Activated CD8-positive, alpha-beta T cell treated with anti-CD3 and anti-CD28 coated beads for 36 hours (primary cell): ENCODE data around the gene TIPRL. TPM values are rescaled to one million over a fixed set of nuclear protein-coding genes. Genes with fewer than 3 reads are reported as not detected.

Experiments
- ATAC-seq: fragments of 200-7000 bp; cut with Tn5 transposase; one replicate; pipeline ENCODE4 v1.10.0; 2021; ENCODE audit warnings: mild to moderate bottlenecking, moderate library complexity
- CTCF ChIA-PET: fragments of 350-600 bp; sonication (Branson Sonifier 250); formaldehyde crosslinking; loops from one replicate; lab custom pipeline; 2021; ENCODE audit warnings: antibody characterized with exemption; lab: Charles Lee
- POLR2A ChIA-PET: fragments of 350-600 bp; sonication (Branson Sonifier 250); formaldehyde crosslinking; loops from one replicate; lab custom pipeline; 2021; ENCODE audit warnings: antibody characterized with exemption; lab: Charles Lee
- DNase-seq: peaks from one replicate; pipeline ENCODE4 v3.0.0-alpha.2; 2020
- H3K27ac Mint-ChIP-seq: one replicate; pipeline ENCODE4 v1.8.0; 2021; ENCODE audit warnings: mild to moderate bottlenecking, mixed read lengths
- H3K27me3 Mint-ChIP-seq: one replicate; pipeline ENCODE4 v1.8.0; 2021; ENCODE audit warnings: mixed read lengths
- H3K36me3 Mint-ChIP-seq: one replicate; pipeline ENCODE4 v1.8.0; 2021; ENCODE audit warnings: low read depth, mixed read lengths
- H3K4me1 Mint-ChIP-seq: one replicate; pipeline ENCODE4 v1.8.0; 2021; ENCODE audit warnings: low read depth, mixed read lengths
- H3K4me3 Mint-ChIP-seq: one replicate; pipeline ENCODE4 v1.8.0; 2021; ENCODE audit warnings: mild to moderate bottlenecking, moderate library complexity, mixed read lengths
- H3K9me3 Mint-ChIP-seq: one replicate; pipeline ENCODE4 v1.8.0; 2021; ENCODE audit warnings: mixed read lengths
- intact Hi-C: fragments of 100-400 bp; cut with micrococcal nuclease; formaldehyde crosslinking; loops from one replicate; pipeline ENCODE4 v1.10.0; 2022
- total RNA-seq, 2 experiments: library from RNA; stranded (reverse); gene quantifications; one replicate each; pipeline ENCODE4 v1.2.3, GENCODE V29; 2021
- TF ChIP-seq, protein P1 (sequence below): fragments of 200-600 bp; IDR thresholded peaks from one replicate; pipeline ENCODE4 v1.8.0; 2022; ENCODE audit warnings: antibody characterized with exemption, mild to moderate bottlenecking

Gene TIPRL
- total RNA-seq, 2 experiments from 2014 or later = 52.2 to 52.5 TPM

DNA sequence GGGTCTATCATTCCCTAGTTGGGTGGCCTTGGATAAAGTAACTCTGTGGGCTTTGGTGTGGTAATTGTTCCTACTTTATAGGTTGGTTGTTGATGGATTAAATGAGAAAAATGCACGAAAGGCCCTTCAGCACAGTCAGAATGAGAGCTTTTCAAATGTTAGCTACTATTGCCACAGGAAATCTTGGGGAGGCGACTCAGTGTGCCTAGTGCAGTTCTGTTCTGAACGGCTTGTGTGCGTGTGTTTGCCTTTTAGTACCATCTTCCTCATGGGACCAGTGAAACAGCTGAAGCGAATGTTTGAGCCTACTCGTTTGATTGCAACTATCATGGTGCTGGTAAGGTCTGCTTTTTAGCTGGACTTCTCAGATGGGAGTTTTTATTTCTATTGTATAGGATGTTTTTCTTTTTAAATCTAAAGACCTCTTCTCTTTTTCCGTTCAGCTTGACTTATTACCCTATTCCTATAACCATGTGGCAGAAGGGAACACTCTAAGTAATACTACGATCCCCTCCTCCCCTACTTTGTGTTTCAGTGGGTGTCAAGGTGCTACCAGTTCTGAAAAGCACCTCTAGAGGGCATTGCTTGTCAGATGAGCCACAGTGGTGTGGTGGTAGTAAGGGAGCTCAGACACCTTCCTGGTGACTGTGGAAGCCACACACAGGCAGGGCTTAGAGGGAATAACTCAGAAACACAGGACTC, 56.2 kb downstream of the TIPRL start:
- POLR2A ChIA-PET = interaction anchor here (0.9 to 2.6 kb wide), 3 partner anchors 9 to 53 kb away, joined by 3 to 23 read pairs (median 3); partner anchors contain the start of gene SFT2D2
- DNase-seq (peak; percentile 59), ATAC-seq (peak; percentile 85)
- TF ChIP-seq, protein P1, sequence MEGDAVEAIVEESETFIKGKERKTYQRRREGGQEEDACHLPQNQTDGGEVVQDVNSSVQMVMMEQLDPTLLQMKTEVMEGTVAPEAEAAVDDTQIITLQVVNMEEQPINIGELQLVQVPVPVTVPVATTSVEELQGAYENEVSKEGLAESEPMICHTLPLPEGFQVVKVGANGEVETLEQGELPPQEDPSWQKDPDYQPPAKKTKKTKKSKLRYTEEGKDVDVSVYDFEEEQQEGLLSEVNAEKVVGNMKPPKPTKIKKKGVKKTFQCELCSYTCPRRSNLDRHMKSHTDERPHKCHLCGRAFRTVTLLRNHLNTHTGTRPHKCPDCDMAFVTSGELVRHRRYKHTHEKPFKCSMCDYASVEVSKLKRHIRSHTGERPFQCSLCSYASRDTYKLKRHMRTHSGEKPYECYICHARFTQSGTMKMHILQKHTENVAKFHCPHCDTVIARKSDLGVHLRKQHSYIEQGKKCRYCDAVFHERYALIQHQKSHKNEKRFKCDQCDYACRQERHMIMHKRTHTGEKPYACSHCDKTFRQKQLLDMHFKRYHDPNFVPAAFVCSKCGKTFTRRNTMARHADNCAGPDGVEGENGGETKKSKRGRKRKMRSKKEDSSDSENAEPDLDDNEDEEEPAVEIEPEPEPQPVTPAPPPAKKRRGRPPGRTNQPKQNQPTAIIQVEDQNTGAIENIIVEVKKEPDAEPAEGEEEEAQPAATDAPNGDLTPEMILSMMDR = peak; percentile 73
- CTCF ChIA-PET = interaction anchor here (0.5 to 2.5 kb wide), 34 partner anchors 9 to 202 kb away, joined by 3 to 31 read pairs (median 4); partner anchors contain the start of gene SFT2D2
- Mint-ChIP-seq H3K4me1 (peaks cover 46% of the 10 kb centered on the region), H3K36me3 (peaks cover 61% of the 10 kb centered on the region), H3K9me3 (no peaks in the 10 kb centered on the region), H3K4me3 (no peak overlapping the region), H3K27ac (no peak overlapping the region), H3K27me3 (no peaks in the 10 kb centered on the region)
- intact Hi-C loops = no loop called here

DNA sequence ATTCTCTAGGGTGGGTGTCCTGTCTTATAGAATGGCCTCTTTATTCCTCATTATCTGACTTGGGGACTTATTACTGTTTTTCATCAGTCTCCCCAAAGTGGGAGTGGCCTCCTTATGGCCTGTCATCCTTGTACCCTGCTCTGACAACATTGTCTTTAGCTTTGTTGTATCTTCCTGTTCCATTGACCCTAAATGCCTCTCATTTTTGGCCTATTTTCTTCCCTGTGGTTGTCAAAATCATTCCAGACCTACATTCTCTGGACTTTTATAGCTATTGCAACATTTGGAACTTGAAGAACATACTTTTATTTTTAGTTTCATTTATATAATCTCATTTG, 56.8 kb downstream of the TIPRL start:
- DNase-seq = no peak
- ATAC-seq = peak; percentile 8
- TF ChIP-seq, protein P1 = no peak
- Mint-ChIP-seq H3K4me3 (no peak overlapping the region), H3K27ac (no peak overlapping the region), H3K9me3 (no peaks in the 10 kb centered on the region), H3K36me3 (peaks cover 65% of the 10 kb centered on the region), H3K27me3 (no peaks in the 10 kb centered on the region), H3K4me1 (peaks cover 46% of the 10 kb centered on the region)
- intact Hi-C loops = no loop called here
- CTCF ChIA-PET = interaction anchor here (0.5 to 2.5 kb wide), 26 partner anchors 10 to 201 kb away, joined by 3 to 31 read pairs (median 4); partner anchors contain the start of gene SFT2D2
- POLR2A ChIA-PET = interaction anchor here (0.5 to 2.6 kb wide), 4 partner anchors 10 to 749 kb away, joined by 3 to 23 read pairs (median 3); partner anchors contain the start of gene SFT2D2

DNA sequence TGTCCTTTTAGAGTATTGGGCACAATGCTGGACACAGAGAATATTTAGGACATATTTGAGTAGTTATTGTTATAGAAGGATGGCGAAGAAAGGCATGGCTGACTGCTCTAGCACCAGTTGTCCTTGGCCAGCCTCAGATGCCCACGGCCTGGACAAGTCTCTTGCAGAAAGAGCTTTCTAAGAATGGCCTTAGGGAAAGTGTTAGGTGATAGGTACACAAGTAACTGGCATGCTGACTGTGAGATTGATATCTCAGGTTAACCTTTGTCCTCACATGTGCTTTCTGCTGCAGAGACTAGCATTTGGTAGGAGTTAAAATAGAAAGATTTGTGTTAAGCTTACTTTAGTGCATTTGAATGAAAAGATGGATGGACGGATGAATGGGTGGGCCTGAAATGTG, 57.2 kb downstream of the TIPRL start:
- Mint-ChIP-seq H3K4me1 (peaks cover 46% of the 10 kb centered on the region), H3K4me3 (no peak overlapping the region), H3K36me3 (peaks cover 64% of the 10 kb centered on the region), H3K27me3 (no peaks in the 10 kb centered on the region), H3K9me3 (no peaks in the 10 kb centered on the region), H3K27ac (no peak overlapping the region)
- intact Hi-C loops = no loop called here
- ChIA-PET POLR2A (interaction anchor here (0.5 to 2.6 kb wide), 4 partner anchors 10 to 749 kb away, joined by 3 to 23 read pairs (median 3); partner anchors contain the start of gene SFT2D2), CTCF (interaction anchor here (0.5 to 2.5 kb wide), 24 partner anchors 10 to 201 kb away, joined by 3 to 31 read pairs (median 4); partner anchors contain the start of gene SFT2D2)
- no peak for DNase-seq
- TF ChIP-seq, protein P1 = no peak
- ATAC-seq = no peak

DNA sequence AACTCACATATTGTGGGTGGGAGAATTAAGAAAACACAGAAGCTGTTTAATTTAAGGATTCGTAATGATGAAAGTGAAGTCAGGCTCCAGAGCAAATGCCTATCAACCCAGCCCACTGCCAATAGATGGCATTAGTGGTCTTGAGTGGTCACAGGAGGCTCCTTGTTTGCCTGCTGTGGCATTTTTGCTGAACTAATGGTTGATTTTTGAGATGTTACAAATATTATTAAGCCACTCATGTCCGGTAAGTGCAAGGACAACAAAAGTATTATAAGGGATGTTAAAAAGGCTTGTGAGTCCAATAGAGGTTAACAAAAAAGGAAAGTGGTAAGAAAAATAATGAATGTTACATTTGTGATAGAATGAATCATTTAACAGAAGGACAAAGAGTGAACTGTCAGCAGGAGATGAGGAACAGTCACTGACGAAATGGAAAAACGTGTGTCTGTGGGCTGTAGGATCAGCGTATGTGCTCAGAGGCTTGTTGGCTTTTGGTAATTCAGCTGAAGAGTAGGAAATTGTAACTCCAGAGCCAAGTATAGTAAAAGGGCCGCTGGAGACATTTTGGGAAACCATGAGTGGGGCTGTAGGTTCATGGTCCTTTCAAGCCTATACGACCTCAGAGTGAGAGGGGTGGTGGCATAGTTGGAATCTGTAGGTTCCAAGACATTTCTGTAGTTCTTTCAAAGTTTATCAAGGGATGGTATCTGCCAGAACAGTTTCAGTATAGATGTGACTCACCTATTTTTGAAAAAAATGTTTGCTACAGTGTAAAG, 58.3 kb downstream of the TIPRL start:
- Mint-ChIP-seq H3K27ac (peak overlapping the region; percentile 77), H3K4me1 (peaks cover 42% of the 10 kb centered on the region), H3K4me3 (no peak overlapping the region), H3K36me3 (peaks cover 68% of the 10 kb centered on the region), H3K27me3 (no peaks in the 10 kb centered on the region), H3K9me3 (no peaks in the 10 kb centered on the region)
- peak; percentile 75 for ATAC-seq
- intact Hi-C loops = no loop called here
- POLR2A ChIA-PET = interaction anchor here (5.6 kb wide), 1 partner anchor 11 kb away, joined by 27 read pairs; the partner anchor contains the start of gene SFT2D2
- TF ChIP-seq, protein P1 = no peak
- CTCF ChIA-PET = interaction anchor here (1.0 kb wide), 4 partner anchors 19 to 153 kb away, joined by 3 to 4 read pairs (median 3); no protein-coding TSS in a partner anchor
- DNase-seq = peak; percentile 43
